ENCODE results near the gene GALNT1.
"Not testable (repeated sequence)": the region's sequence is repeated elsewhere in the genome, so short reads cannot be mapped to it uniquely, and the experiment has no call there.

Gene GALNT1

DNA sequence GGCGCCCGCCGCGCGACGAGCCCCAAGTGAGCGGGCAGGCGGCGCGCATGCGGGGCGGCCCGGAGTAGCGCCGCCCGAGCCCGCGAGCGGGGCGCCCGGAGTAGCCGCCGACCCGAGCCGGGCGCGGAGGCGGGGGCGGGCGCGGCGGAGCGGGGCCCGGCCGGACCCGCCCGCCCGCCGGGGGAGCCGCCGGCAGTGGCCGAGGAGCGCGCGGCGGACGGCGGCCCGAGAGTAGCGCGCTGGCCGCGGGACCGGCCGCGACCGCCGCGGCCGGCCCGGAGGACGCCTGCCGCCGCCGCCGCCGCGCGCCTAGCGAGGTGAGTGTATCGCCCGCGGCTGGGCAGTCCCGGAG is at the start of gene GALNT1:
GALNT1 (plus strand) TSS at position 195 of the 352 bp plus-strand sequence. CDS start 72,923 bp downstream, outside the sequence.
- DNase-seq: no peak

DNA sequence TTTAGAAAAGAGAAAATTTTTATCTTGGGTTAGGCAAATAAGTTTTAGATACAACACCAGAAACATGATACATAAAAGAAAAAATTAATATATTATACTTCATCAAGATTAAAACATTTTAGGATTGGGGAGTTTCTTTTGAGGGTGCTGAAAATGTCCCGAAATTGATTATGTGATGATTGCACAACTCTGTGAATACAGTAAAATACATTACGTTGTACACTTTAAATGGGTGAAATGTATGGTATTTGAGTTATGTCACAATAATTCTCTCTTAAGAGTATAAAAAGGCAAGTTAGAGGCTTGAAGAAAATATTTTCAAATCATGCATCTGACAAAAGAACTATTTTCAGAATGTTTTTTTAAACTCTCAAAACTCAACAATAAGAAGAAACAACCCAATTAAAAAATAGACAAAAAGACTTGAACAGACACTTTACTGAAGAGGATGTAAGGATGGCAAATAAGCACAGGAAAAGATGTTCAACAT is 47.6 kb upstream of the GALNT1 start:
- no peak for DNase-seq

DNA sequence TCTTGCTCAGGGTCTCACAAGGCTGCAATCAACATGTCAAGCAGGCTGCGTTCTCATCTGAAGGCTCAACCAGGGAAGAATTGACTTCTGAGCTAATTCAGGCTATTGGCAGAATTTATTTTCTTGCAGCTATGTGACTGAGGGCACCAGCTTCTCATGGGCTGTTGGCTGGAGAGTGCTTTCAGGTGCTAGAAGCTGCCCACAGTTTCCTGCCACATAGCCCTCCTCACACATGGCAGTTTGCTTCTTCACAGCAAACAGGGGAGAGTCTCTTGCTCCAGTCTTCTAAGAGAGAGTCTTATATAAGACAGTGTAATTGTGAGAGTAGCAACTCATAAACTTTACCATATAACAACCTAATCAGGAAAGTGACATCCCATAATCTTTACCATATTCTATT is 46.2 kb upstream of the GALNT1 start:
- no peak for DNase-seq

DNA sequence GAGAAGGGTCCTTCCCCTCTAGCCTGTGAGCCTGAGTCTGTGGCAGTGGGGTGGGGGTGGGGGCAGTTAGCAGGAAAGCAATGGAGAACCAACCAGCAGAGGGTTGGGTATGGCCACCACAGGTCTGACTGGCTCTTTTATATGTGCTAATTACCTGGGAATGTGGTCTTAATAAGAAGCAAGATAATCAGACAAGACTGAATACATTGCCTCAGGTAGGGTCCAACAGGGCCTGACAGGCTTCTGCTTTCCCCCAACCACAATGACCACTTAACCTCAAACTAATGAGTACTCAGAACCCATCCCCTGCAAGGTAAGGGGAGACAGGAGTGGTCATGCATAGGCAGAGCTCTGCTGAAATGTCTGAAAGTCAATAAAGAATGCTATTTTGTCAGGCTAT is 39.2 kb upstream of the GALNT1 start:
- DNase-seq: no peak

- no peak for DNase-seq
Observed at GRCh38 chr18:35547008-35547605, 34.4 kb upstream of the GALNT1 start.

- no peak for DNase-seq
Observed at GRCh38 chr18:35549564-35549963, 32.0 kb upstream of the GALNT1 start.

DNA sequence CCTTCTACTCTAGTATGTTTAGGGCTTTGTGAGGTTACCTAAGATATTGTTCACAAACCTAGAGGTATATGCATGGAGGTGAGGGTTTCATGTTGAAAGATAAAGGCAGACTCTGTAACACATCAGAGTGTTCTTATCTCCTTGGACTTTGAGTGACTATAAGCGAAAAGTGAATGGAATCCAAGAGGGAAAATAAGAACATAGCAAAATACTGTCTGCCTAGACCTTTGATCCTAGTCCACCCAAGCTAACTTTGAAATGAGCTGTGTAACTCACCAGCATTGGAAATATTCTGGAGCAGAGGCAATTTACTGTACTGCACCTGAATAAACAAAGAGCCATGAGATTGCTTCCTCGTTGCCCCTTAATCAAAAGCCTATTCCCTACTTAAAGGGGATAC is 28.2 kb upstream of the GALNT1 start:
- DNase-seq: no peak

GRCh38 chr18:35555538-35555937 is 26.0 kb upstream of the GALNT1 start:
- not testable (repeated sequence) for DNase-seq

- no peak for DNase-seq
Observed at GRCh38 chr18:35559867-35560266, 21.7 kb upstream of the GALNT1 start.

GRCh38 chr18:35564795-35565453 is 16.6 kb upstream of the GALNT1 start:
- no peak for DNase-seq

GRCh38 chr18:35566019-35566418 is 15.5 kb upstream of the GALNT1 start:
- DNase-seq: no peak

DNA sequence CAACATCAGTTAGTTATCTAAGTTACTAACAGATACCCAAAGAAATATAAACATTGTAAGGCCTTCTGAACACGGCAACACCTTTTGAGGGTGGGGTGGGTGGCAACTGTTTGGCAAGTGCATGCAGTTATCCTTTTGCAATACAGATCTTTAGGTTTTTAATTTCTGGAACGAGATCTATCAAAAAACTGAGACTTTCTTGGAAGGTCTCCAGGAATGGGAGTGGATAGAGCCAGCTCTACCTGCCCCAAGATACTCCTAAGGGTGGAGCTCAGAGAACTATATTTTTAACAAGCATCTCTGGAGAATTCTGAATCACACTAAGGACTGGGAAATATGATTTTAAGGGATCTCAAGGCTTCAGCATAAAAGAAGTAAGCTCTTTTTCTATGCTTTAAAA is 11.4 kb upstream of the GALNT1 start:
- no peak for DNase-seq

DNA sequence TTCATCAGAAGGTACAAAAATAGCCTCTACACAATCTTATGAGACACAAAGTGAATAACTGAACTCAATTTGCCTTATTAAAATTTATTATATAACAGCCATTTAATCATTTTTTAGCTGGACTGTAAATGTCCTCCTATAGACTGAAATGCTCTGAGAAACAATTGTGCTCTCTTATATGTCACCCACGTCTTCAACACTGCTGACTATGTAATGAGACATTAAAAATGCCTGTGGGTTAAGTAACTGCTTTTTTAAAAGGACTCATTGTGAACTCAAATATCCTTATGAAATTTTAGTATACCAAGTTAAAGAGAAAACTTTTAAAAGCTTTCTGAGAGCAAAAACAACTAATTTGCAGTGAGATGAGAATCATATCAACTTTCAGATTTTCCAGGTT is 10.4 kb upstream of the GALNT1 start:
- no peak for DNase-seq

DNA sequence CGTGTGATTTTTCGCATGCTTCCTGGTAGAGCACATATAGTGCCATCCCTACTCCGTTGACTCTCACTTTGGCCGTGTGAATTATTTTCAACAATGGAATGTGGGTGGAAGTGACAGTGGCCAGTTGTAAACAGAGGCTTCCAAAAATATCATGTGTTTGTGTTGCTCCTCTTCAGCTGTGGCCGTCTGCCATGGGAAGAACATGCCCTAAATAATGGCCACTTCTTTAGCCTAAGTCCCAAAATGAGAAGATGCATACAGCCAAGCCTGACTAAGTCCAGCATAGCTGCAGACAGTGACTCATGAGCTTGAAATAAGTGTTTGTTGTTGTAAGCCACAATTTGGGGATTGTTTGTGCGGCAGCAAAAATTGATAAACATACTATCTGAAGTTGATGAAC is 8.9 kb upstream of the GALNT1 start:
- DNase-seq: no peak

GRCh38 chr18:35573531-35573930 is 8.0 kb upstream of the GALNT1 start:
- DNase-seq: no peak

- not testable (repeated sequence) for DNase-seq
Observed at GRCh38 chr18:35576240-35576845, 5.2 kb upstream of the GALNT1 start.

- DNase-seq: no peak
Observed at GRCh38 chr18:35577045-35577848, 4.3 kb upstream of the GALNT1 start.

- DNase-seq: no peak
Observed at GRCh38 chr18:35578481-35578880, 3.1 kb upstream of the GALNT1 start.

DNA sequence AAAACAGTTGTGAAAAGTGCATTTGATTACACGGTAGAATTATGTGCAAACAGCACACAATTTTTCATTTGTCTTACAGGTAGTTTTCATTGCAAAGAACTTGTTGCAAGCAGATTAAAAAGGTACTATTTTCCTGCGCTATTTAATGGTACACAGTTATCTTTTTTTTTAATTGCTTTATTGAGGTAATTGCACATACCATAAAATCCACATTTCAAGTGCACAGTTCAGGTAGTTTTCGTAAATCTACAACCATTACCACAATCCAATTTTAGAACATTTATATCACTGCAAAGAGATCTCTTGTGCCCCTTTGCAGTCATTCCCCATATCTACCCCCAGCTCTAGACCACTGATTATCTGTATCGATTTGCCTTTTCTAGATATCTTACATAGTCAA is 2.6 kb upstream of the GALNT1 start:
- no peak for DNase-seq

DNA sequence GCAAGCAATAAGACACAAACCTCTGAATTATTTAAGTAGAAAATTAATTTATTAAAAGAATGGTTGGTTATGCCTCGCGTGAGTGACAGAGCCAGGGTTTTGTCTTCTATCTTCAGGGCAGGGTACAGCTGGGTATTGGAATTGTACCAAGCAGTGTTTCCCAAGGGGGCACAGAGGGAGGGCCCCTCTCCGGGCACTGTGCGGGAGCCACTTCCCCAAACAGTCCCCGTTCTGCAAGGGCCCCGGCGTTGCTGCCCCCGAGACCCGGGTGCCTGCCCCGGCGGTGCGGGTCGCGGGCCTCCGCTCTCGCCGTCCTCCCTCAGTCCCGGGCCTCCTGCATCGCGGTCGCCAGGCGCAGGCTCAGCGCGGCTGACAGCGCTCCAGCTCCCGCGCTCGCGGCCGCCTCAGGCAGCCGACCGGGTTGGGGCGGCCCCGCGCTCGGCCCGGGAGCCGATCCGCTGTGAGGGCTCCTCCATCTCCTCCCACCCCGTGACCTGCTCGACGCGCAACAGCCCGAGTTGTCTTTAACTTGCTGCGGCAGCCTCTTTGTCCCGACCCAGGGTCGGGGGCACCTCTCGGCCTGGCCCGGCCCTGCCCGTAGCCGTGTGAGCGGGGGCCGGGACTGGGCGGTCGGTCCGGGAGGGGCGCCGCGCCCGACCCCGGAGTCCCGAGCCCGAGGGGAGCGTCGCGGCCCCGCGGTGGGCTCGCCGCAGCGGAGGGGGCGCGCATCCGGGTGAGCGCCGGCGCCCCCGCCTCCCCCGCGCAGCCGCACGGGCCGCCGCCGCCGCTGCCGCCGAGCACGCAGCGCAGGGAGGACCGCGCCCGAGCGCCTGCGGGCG is 620 bp upstream of the GALNT1 start:
- DNase-seq: peak; percentile 81

DNA sequence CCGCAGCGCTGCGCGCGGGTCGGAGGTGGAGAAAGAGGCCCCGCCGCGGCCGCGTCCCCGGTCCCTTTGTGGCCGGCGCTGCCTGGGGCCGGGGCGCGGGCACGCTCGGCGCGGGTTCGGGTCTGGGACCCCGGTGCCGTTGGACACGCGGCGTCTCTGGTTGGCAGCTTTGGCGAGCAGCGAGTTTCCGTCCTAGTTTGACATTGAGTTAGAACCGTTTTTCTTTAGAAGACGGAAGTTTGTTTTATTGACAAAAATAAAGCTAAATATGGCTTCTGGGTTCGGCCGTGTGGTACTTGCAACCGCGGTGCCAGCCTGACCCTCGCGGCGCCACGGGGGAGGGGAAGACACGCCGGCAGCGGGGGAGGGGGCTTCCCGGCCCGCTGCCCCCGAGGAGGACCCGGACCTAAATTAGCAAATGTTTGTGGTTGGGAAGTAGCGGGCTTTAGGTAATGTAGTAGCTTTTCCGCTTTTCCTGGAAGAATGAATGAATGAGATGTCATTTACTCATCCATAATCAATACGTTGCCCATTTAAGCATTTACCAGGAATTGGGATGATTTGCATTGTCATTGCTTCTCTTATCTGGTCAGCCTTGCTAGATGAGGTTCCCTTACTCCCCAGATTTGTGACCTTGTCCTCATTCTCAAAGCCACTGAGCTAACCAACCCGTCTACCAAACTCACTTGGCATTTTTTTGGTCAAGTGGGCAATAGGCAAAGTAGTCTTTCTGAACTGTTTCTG is 530 bp downstream of the GALNT1 start:
- DNase-seq: peak; percentile 40
